ENCODE measurements around the gene ARHGAP42. TPM values are rescaled to one million over a fixed set of nuclear protein-coding genes. Genes with fewer than 3 reads are reported as not detected.
"Not testable (repeated sequence)": the region's sequence is repeated elsewhere in the genome, so short reads cannot be mapped to it uniquely, and the experiment has no call there.

Gene ARHGAP42
- total RNA-seq, 1 donor from 2014 or later, result 5.7 TPM

- DNase-seq (no peak), ATAC-seq (no peak)
- intact Hi-C loops (cut with micrococcal nuclease), result no loop called here
These were observed 195.9 kb downstream of the ARHGAP42 start for GRCh38 chr11:100882957-100883356.

- DNase-seq (no peak), ATAC-seq (no peak)
- intact Hi-C loops (cut with micrococcal nuclease), result no loop called here
These were observed 196.7 kb downstream of the ARHGAP42 start for GRCh38 chr11:100883830-100884229.

GRCh38 chr11:100887659-100888058, 200.6 kb downstream of the ARHGAP42 start:
- intact Hi-C loops (cut with micrococcal nuclease), result no loop called here
- no peak for DNase-seq
- ATAC-seq, result no peak

- ATAC-seq, result no peak
- intact Hi-C loops (cut with micrococcal nuclease), result no loop called here
These were observed 201.7 kb downstream of the ARHGAP42 start for GRCh38 chr11:100888836-100889235.

GRCh38 chr11:100889758-100890157, 202.7 kb downstream of the ARHGAP42 start:
- DNase-seq (no peak), ATAC-seq (no peak)
- intact Hi-C loops (cut with micrococcal nuclease), result no loop called here

More at GRCh38 chr11:100888836-100889235, 201.7 kb downstream of the ARHGAP42 start:
- DNase-seq, result no peak

GRCh38 chr11:100890789-100891188, 203.7 kb downstream of the ARHGAP42 start:
- ATAC-seq (peak; percentile 46), DNase-seq (no peak)
- intact Hi-C loops (cut with micrococcal nuclease), result no loop called here

- intact Hi-C loops (cut with micrococcal nuclease), result no loop called here
- DNase-seq, result no peak
- ATAC-seq, result no peak
These were observed 205.8 kb downstream of the ARHGAP42 start for GRCh38 chr11:100892886-100893285.

GRCh38 chr11:100895449-100895848, 208.4 kb downstream of the ARHGAP42 start:
- DNase-seq (no peak), ATAC-seq (no peak)
- intact Hi-C loops (cut with micrococcal nuclease), result no loop called here

- intact Hi-C loops (cut with micrococcal nuclease); ATAC-seq: not testable (repeated sequence)
These were observed 208.9 kb downstream of the ARHGAP42 start for GRCh38 chr11:100895976-100896375.

GRCh38 chr11:100901471-100901870, 214.4 kb downstream of the ARHGAP42 start:
- DNase-seq; ATAC-seq; intact Hi-C loops (cut with micrococcal nuclease): not testable (repeated sequence)

More at GRCh38 chr11:100895976-100896375, 208.9 kb downstream of the ARHGAP42 start:
- not testable (repeated sequence) for DNase-seq

- no peak for DNase-seq
- no peak for ATAC-seq
- intact Hi-C loops (cut with micrococcal nuclease), result no loop called here
These were observed 215.5 kb downstream of the ARHGAP42 start for GRCh38 chr11:100902454-100903141.

- intact Hi-C loops (cut with micrococcal nuclease), result no loop called here
- ATAC-seq (peak; percentile 50), DNase-seq (no peak)
These were observed 216.2 kb downstream of the ARHGAP42 start for GRCh38 chr11:100903284-100903683.

GRCh38 chr11:100905684-100906083, 218.6 kb downstream of the ARHGAP42 start:
- intact Hi-C loops (cut with micrococcal nuclease), result no loop called here

GRCh38 chr11:100908746-100909145, 221.7 kb downstream of the ARHGAP42 start:
- DNase-seq, result no peak
- no peak for ATAC-seq
- intact Hi-C loops (cut with micrococcal nuclease), result no loop called here

More at GRCh38 chr11:100905684-100906083, 218.6 kb downstream of the ARHGAP42 start:
- no peak for DNase-seq
- ATAC-seq, result no peak

- intact Hi-C loops (cut with micrococcal nuclease), result no loop called here
- DNase-seq (no peak), ATAC-seq (no peak)
These were observed 223.7 kb downstream of the ARHGAP42 start for GRCh38 chr11:100910808-100911207.

GRCh38 chr11:100914415-100915110, 227.5 kb downstream of the ARHGAP42 start:
- intact Hi-C loops (cut with micrococcal nuclease), result no loop called here
- ATAC-seq (no peak), DNase-seq (no peak)

GRCh38 chr11:100918551-100919500, 231.7 kb downstream of the ARHGAP42 start:
- intact Hi-C loops (cut with micrococcal nuclease), result no loop called here
- DNase-seq (no peak), ATAC-seq (no peak)

- ATAC-seq (no peak), DNase-seq (no peak)
- intact Hi-C loops (cut with micrococcal nuclease), result no loop called here
These were observed 233.5 kb downstream of the ARHGAP42 start for GRCh38 chr11:100920593-100920992.

GRCh38 chr11:100922121-100922520, 235.0 kb downstream of the ARHGAP42 start:
- ATAC-seq, result no peak
- intact Hi-C loops (cut with micrococcal nuclease), result no loop called here
- DNase-seq, result no peak
